Ishikawa (cell line): ENCODE results near the gene CHM.

Experiments used
- CEBPB ChIP-seq: IDR thresholded peaks from 2 replicates; pipeline ENCODE4 v1.6.1; 2012
- CREB1 ChIP-seq: IDR thresholded peaks from 2 replicates; pipeline ENCODE4 v1.6.1; 2012; ENCODE audit warnings: low read depth
- EGR1 ChIP-seq: IDR thresholded peaks from 2 replicates; pipeline ENCODE4 v1.6.1; 2012
- EP300 ChIP-seq: IDR thresholded peaks from 2 replicates; pipeline ENCODE4 v1.6.1; 2012; ENCODE audit warnings: borderline replicate concordance
- FOXM1 ChIP-seq: IDR thresholded peaks from 2 replicates; pipeline ENCODE4 v1.6.1; 2012; ENCODE audit warnings: low read depth, borderline replicate concordance
- NFIC ChIP-seq: IDR thresholded peaks from 2 replicates; pipeline ENCODE4 v1.6.1; 2012
- RAD21 ChIP-seq: IDR thresholded peaks from 2 replicates; pipeline ENCODE4 v1.6.1; 2012; ENCODE audit warnings: low read depth
- TAF1 ChIP-seq: IDR thresholded peaks from 2 replicates; pipeline ENCODE4 v1.6.1; 2012; ENCODE audit warnings: low read depth, mild to moderate bottlenecking
- TCF12 ChIP-seq: IDR thresholded peaks from 2 replicates; pipeline ENCODE4 v1.6.1; 2012; ENCODE audit warnings: low read depth
- TEAD4 ChIP-seq: IDR thresholded peaks from 2 replicates; pipeline ENCODE4 v1.6.1; 2012
- YY1 ChIP-seq: IDR thresholded peaks from 2 replicates; pipeline ENCODE4 v1.6.1; 2012; ENCODE audit warnings: low read depth
- ZBTB7A ChIP-seq: IDR thresholded peaks from 2 replicates; pipeline ENCODE4 v1.6.1; 2012; ENCODE audit warnings: low read depth
- TF ChIP-seq, protein P1 (sequence below): IDR thresholded peaks from 2 replicates; pipeline ENCODE4 v1.6.1; 2012
- TF ChIP-seq, protein P2 (sequence below): IDR thresholded peaks from 2 replicates; pipeline ENCODE4 v1.6.1; 2012
- TF ChIP-seq, protein P3 (sequence below): IDR thresholded peaks from 2 replicates; pipeline ENCODE4 v1.6.1; 2012; ENCODE audit warnings: low read depth, mild to moderate bottlenecking

Gene CHM

DNA sequence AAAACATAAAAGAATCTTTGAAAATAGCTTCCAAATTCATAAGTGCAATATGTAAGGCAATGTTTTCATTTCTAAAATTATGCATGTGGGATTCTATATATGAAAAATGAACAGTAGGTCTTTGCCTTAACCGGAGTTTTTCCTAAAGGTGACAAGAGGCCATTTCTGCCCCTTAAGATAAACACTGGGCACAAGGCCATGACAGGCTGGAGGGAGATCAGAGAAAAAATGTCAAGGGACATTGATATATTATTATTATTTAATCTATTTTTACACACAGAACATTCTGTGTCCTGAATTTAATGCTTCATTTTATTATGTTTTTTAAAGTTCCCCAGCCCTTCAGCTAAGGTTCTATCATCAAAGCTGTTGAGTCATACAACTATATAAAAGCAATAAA lies 118.8 kb downstream of the CHM start:
- no peak for TF ChIP-seq ZBTB7A
- TF ChIP-seq TCF12: no peak
- TF ChIP-seq, protein P1, sequence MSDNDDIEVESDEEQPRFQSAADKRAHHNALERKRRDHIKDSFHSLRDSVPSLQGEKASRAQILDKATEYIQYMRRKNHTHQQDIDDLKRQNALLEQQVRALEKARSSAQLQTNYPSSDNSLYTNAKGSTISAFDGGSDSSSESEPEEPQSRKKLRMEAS: no peak
- TF ChIP-seq CREB1: no peak
- no peak for TF ChIP-seq YY1
- no peak for TF ChIP-seq RAD21
- TF ChIP-seq EP300: no peak
- no peak for TF ChIP-seq CEBPB
- TF ChIP-seq, protein P2, sequence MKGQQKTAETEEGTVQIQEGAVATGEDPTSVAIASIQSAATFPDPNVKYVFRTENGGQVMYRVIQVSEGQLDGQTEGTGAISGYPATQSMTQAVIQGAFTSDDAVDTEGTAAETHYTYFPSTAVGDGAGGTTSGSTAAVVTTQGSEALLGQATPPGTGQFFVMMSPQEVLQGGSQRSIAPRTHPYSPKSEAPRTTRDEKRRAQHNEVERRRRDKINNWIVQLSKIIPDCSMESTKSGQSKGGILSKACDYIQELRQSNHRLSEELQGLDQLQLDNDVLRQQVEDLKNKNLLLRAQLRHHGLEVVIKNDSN: no peak
- TF ChIP-seq FOXM1: no peak
- no peak for TF ChIP-seq NFIC
- TF ChIP-seq, protein P3, sequence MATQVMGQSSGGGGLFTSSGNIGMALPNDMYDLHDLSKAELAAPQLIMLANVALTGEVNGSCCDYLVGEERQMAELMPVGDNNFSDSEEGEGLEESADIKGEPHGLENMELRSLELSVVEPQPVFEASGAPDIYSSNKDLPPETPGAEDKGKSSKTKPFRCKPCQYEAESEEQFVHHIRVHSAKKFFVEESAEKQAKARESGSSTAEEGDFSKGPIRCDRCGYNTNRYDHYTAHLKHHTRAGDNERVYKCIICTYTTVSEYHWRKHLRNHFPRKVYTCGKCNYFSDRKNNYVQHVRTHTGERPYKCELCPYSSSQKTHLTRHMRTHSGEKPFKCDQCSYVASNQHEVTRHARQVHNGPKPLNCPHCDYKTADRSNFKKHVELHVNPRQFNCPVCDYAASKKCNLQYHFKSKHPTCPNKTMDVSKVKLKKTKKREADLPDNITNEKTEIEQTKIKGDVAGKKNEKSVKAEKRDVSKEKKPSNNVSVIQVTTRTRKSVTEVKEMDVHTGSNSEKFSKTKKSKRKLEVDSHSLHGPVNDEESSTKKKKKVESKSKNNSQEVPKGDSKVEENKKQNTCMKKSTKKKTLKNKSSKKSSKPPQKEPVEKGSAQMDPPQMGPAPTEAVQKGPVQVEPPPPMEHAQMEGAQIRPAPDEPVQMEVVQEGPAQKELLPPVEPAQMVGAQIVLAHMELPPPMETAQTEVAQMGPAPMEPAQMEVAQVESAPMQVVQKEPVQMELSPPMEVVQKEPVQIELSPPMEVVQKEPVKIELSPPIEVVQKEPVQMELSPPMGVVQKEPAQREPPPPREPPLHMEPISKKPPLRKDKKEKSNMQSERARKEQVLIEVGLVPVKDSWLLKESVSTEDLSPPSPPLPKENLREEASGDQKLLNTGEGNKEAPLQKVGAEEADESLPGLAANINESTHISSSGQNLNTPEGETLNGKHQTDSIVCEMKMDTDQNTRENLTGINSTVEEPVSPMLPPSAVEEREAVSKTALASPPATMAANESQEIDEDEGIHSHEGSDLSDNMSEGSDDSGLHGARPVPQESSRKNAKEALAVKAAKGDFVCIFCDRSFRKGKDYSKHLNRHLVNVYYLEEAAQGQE: no peak
- TF ChIP-seq EGR1: no peak
- no peak for TF ChIP-seq TEAD4

DNA sequence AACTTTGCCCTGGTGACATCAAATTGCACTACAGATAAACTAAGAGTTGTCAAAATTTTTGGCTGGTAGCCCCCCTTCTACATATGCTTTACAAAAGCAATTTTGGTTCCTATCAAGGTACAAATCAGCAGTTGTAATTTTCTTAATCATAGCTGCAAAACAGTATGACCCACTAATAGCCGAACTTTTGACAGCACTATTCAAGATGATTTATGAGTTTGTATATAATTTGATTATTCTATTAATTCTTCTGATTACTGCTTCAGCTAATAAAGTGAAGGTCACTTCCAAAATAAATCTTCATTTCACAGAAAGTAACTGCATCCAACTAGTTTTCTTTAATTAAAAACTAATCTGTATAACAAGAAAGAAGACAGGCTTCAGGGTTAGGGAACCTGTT lies 119.6 kb downstream of the CHM start:
- TF ChIP-seq EGR1: no peak
- no peak for TF ChIP-seq RAD21
- TF ChIP-seq TCF12: no peak
- TF ChIP-seq YY1: no peak
- TF ChIP-seq TEAD4: no peak
- TF ChIP-seq, protein P3: no peak
- no peak for TF ChIP-seq NFIC
- no peak for TF ChIP-seq EP300
- no peak for TF ChIP-seq CEBPB
- no peak for TF ChIP-seq ZBTB7A
- TF ChIP-seq, protein P2: no peak
- no peak for TF ChIP-seq TAF1
- TF ChIP-seq FOXM1: no peak
- TF ChIP-seq, protein P1: no peak
- no peak for TF ChIP-seq CREB1

DNA sequence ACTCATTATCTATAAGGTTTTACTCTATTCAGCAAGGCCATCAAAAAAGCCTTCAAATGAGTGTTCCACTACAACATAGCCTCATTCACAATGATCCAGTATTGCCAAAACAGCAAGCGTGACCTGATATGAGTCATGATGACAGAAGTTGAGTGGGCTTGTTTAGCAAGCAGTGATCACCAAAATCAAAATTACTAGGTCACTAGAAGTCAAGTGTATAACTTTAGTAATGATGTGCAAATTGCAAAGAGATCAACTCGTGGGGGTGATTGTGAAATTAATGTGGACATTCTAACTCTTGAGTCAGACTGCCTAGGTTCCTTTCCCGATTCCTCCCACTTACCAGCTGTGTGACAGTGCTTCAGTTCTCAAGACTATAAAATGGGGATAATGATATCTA lies 124.5 kb downstream of the CHM start:
- no peak for TF ChIP-seq NFIC
- TF ChIP-seq FOXM1: no peak
- TF ChIP-seq, protein P3: no peak
- TF ChIP-seq CEBPB: no peak
- TF ChIP-seq TCF12: no peak
- TF ChIP-seq CREB1: no peak
- TF ChIP-seq ZBTB7A: no peak
- TF ChIP-seq EGR1: no peak
- TF ChIP-seq YY1: no peak
- TF ChIP-seq TAF1: no peak
- TF ChIP-seq, protein P1: no peak
- TF ChIP-seq TEAD4: no peak
- TF ChIP-seq, protein P2: no peak
- TF ChIP-seq RAD21: no peak
- TF ChIP-seq EP300: no peak

DNA sequence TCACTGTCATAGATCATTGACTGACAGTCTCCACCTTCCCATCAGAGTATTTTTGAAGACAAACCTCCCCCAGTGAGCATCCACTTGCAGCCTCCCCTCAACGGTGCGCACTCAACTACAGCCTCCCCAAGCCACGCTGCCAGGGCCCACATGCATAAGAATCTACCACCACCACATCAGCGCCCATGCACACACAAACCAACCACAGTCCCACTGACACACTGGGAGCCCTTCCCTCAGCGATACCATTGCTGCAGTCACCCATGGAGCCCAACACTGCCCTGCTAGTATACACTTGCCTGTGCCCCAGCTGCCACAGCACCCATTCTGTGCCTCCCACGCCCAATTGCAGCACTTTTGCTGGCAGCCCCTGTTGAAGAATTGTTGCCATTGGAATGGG lies 132.9 kb downstream of the CHM start:
- TF ChIP-seq EP300: no peak
- TF ChIP-seq EGR1: no peak
- no peak for TF ChIP-seq CEBPB
- TF ChIP-seq, protein P2: no peak
- no peak for TF ChIP-seq ZBTB7A
- TF ChIP-seq FOXM1: no peak
- no peak for TF ChIP-seq NFIC
- no peak for TF ChIP-seq YY1
- TF ChIP-seq TAF1: no peak
- TF ChIP-seq RAD21: no peak
- TF ChIP-seq, protein P3: no peak
- TF ChIP-seq, protein P1: no peak
- TF ChIP-seq TEAD4: no peak
- no peak for TF ChIP-seq CREB1
- no peak for TF ChIP-seq TCF12
